GM23338 (cell line): ENCODE data around the gene UGGT2. TPM values are rescaled to one million over a fixed set of nuclear protein-coding genes. Genes with fewer than 3 reads are reported as not detected.
"Not testable (repeated sequence)": the region's sequence is repeated elsewhere in the genome, so short reads cannot be mapped to it uniquely, and the experiment has no call there.

Experiments
- ATAC-seq: fragments of 200-7000 bp; cut with Tn5 transposase; 3 replicates; pipeline ENCODE4 v1.9.1; 2020
- DNase-seq: peaks from one replicate; pipeline ENCODE4 v3.0.0-alpha.2; 2015; ENCODE audit warnings: low spot score
- H2AFZ ChIP-seq: fragments of 200-600 bp; sonication (generic); 2 replicates; pipeline ENCODE4 v1.8.0; 2016; ENCODE audit warnings: antibody characterized with exemption, mild to moderate bottlenecking, moderate library complexity
- H3F3A ChIP-seq: fragments of 200-600 bp; sonication (generic); replicated peaks from 2 replicates; pipeline ENCODE4 v1.8.0; 2017; ENCODE audit warnings: antibody characterized with exemption, mixed run types, low read depth
- H3K27ac ChIP-seq: fragments of 200-600 bp; sonication (generic); 2 replicates; pipeline ENCODE4 v1.6.1; 2016; ENCODE audit warnings: low read depth
- H3K27me3 ChIP-seq: fragments of 200-600 bp; sonication (generic); 2 replicates; pipeline ENCODE4 v1.8.0; 2016; ENCODE audit warnings: mild to moderate bottlenecking, mixed run types, moderate library complexity; ENCODE audit not compliant: insufficient read depth
- H3K36me3 ChIP-seq: fragments of 200-600 bp; sonication (generic); 2 replicates; pipeline ENCODE4 v1.8.0; 2016; ENCODE audit warnings: mild to moderate bottlenecking; ENCODE audit not compliant: insufficient read depth
- H3K4me1 ChIP-seq: fragments of 200-600 bp; sonication (generic); 2 replicates; pipeline ENCODE4 v1.8.0; 2016; ENCODE audit warnings: mild to moderate bottlenecking, moderate library complexity; ENCODE audit not compliant: insufficient read depth
- H3K4me2 ChIP-seq: fragments of 200-600 bp; sonication (generic); 2 replicates; pipeline ENCODE4 v1.7.1; 2017; ENCODE audit warnings: mixed run types
- H3K4me3 ChIP-seq: fragments of 200-600 bp; sonication (generic); 2 replicates; pipeline ENCODE4 v1.6.1; 2016; ENCODE audit warnings: mixed run types
- H3K79me2 ChIP-seq: fragments of 200-600 bp; sonication (generic); replicated peaks from 2 replicates; pipeline ENCODE4 v1.8.0; 2017; ENCODE audit warnings: mild to moderate bottlenecking; ENCODE audit not compliant: insufficient read depth
- H3K9me2 ChIP-seq: fragments of 200-600 bp; sonication (generic); 2 replicates; pipeline ENCODE4 v1.8.0; 2017; ENCODE audit not compliant: insufficient read depth
- H4K20me1 ChIP-seq: fragments of 200-600 bp; sonication (generic); replicated peaks from 2 replicates; pipeline ENCODE4 v1.8.0; 2017; ENCODE audit warnings: mild to moderate bottlenecking; ENCODE audit not compliant: insufficient read depth
- H3K27ac Mint-ChIP-seq: 2 replicates; pipeline ENCODE4 v1.8.0; 2020; ENCODE audit warnings: inconsistent platforms, mild to moderate bottlenecking, moderate library complexity, mixed read lengths
- H3K27me3 Mint-ChIP-seq: 3 replicates; pipeline ENCODE4 v1.8.0; 2022; ENCODE audit warnings: low read depth, mild to moderate bottlenecking, moderate library complexity, mixed read lengths, inconsistent platforms; ENCODE audit not compliant: insufficient read depth, poor library complexity
- H3K36me3 Mint-ChIP-seq: 3 replicates; pipeline ENCODE4 v1.8.0; 2021; ENCODE audit warnings: low read depth, mild to moderate bottlenecking, inconsistent platforms, moderate library complexity, mixed read lengths
- H3K4me1 Mint-ChIP-seq: 3 replicates; pipeline ENCODE4 v1.8.0; 2020; ENCODE audit warnings: mild to moderate bottlenecking, inconsistent platforms, mixed read lengths
- H3K4me3 Mint-ChIP-seq: 3 replicates; pipeline ENCODE4 v1.8.0; 2021; ENCODE audit warnings: moderate library complexity, mild to moderate bottlenecking, inconsistent platforms, mixed read lengths
- H3K9me3 Mint-ChIP-seq: 3 replicates; pipeline ENCODE4 v1.8.0; 2020; ENCODE audit warnings: moderate library complexity, mild to moderate bottlenecking, inconsistent platforms, mixed read lengths
- EZH2 ChIP-seq: fragments of 200-600 bp; sonication (generic); IDR thresholded peaks from one replicate; pipeline ENCODE4 v1.8.0; 2017; ENCODE audit warnings: antibody characterized with exemption, mild to moderate bottlenecking, low read depth; ENCODE audit not compliant: unreplicated experiment
- ZNF114 ChIP-seq: fragments of 250-450 bp; sonication (Bioruptor Pico); IDR thresholded peaks from 2 replicates; pipeline ENCODE4 v1.5.0; 2020; ENCODE audit warnings: mild to moderate bottlenecking, moderate library complexity
- ZNF331 ChIP-seq: fragments of 250-450 bp; sonication (Bioruptor Pico); IDR thresholded peaks from 2 replicates; pipeline ENCODE4 v1.5.0; 2020; ENCODE audit warnings: low read depth, mild to moderate bottlenecking, moderate library complexity
- polyA plus RNA-seq: library from polyadenylated mRNA; unstranded; fragments of >200 nt; fragmentation: Nextera tagmentation; extraction: Ambion mirVana; gene quantifications from 2 replicates; pipeline ENCODE4 v1.2.1, GENCODE V29; 2016
- total RNA-seq: library from RNA; depleted of rRNA; stranded (reverse); fragments of >200 nt; shearing (Covaris generic); gene quantifications from 2 replicates; pipeline ENCODE4 v1.2.3, GENCODE V29; 2014
- TF ChIP-seq, protein P1 (sequence below): fragments of 250-450 bp; sonication (Bioruptor Pico); IDR thresholded peaks from 2 replicates; pipeline ENCODE4 v1.5.0; 2020; ENCODE audit warnings: mild to moderate bottlenecking, moderate library complexity

Gene UGGT2
- total and polyA plus RNA-seq, 2 experiments from 2014 or later, result 44.0 to 60.5 TPM

DNA sequence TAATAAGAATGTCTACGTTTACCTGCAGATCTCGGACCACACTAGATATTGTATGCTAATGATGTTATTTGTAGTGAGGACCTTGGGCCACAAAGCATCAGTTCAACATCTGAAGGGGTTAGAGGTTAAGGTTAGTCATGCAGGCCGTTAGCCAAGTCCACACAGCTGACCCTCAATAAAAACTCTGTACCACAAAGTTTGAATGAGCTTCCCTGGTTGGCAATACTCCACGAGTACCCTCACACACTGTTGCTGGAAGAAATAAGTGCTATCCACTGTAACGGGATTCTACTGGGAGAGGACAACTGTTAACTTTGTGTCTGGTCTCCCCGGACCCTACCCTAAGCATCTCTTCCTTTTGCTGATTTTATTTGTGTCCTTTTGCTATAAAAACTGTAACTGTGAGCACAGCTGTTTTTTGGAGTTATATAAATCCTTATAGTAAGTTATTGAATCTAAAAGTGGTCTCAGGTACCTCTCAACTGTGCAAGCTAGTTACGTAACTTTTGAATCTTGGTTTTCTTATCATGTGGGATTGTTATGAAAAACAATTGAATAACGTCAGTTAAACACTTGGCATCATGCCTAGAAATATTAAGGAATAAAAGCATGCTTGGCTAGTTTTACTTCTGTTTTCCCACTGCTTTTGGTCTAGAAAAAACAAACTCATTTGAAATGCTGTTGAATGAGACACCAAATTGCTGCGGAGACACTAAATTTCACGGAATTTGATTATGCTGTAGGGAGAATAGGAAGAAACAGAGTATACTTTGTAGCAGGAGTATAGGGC is 194.7 kb downstream of the UGGT2 start (continued):
- TF ChIP-seq, protein P1, sequence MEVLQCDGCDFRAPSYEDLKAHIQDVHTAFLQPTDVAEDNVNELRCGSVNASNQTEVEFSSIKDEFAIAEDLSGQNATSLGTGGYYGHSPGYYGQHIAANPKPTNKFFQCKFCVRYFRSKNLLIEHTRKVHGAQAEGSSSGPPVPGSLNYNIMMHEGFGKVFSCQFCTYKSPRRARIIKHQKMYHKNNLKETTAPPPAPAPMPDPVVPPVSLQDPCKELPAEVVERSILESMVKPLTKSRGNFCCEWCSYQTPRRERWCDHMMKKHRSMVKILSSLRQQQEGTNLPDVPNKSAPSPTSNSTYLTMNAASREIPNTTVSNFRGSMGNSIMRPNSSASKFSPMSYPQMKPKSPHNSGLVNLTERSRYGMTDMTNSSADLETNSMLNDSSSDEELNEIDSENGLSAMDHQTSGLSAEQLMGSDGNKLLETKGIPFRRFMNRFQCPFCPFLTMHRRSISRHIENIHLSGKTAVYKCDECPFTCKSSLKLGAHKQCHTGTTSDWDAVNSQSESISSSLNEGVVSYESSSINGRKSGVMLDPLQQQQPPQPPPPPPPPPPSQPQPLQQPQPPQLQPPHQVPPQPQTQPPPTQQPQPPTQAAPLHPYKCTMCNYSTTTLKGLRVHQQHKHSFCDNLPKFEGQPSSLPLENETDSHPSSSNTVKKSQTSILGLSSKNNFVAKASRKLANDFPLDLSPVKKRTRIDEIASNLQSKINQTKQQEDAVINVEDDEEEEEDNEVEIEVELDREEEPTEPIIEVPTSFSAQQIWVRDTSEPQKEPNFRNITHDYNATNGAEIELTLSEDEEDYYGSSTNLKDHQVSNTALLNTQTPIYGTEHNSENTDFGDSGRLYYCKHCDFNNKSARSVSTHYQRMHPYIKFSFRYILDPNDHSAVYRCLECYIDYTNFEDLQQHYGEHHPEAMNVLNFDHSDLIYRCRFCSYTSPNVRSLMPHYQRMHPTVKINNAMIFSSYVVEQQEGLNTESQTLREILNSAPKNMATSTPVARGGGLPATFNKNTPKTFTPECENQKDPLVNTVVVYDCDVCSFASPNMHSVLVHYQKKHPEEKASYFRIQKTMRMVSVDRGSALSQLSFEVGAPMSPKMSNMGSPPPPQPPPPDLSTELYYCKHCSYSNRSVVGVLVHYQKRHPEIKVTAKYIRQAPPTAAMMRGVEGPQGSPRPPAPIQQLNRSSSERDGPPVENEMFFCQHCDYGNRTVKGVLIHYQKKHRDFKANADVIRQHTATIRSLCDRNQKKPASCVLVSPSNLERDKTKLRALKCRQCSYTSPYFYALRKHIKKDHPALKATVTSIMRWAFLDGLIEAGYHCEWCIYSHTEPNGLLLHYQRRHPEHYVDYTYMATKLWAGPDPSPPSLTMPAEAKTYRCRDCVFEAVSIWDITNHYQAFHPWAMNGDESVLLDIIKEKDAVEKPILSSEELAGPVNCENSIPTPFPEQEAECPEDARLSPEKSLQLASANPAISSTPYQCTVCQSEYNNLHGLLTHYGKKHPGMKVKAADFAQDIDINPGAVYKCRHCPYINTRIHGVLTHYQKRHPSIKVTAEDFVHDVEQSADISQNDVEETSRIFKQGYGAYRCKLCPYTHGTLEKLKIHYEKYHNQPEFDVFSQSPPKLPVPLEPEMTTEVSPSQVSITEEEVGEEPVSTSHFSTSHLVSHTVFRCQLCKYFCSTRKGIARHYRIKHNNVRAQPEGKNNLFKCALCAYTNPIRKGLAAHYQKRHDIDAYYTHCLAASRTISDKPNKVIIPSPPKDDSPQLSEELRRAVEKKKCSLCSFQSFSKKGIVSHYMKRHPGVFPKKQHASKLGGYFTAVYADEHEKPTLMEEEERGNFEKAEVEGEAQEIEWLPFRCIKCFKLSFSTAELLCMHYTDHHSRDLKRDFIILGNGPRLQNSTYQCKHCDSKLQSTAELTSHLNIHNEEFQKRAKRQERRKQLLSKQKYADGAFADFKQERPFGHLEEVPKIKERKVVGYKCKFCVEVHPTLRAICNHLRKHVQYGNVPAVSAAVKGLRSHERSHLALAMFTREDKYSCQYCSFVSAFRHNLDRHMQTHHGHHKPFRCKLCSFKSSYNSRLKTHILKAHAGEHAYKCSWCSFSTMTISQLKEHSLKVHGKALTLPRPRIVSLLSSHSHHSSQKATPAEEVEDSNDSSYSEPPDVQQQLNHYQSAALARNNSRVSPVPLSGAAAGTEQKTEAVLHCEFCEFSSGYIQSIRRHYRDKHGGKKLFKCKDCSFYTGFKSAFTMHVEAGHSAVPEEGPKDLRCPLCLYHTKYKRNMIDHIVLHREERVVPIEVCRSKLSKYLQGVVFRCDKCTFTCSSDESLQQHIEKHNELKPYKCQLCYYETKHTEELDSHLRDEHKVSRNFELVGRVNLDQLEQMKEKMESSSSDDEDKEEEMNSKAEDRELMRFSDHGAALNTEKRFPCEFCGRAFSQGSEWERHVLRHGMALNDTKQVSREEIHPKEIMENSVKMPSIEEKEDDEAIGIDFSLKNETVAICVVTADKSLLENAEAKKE, result no peak
- TF ChIP-seq ZNF114 (CRISPR knock-in tag) (no peak), EZH2 (no peak), ZNF331 (CRISPR knock-in tag) (no peak)

DNA sequence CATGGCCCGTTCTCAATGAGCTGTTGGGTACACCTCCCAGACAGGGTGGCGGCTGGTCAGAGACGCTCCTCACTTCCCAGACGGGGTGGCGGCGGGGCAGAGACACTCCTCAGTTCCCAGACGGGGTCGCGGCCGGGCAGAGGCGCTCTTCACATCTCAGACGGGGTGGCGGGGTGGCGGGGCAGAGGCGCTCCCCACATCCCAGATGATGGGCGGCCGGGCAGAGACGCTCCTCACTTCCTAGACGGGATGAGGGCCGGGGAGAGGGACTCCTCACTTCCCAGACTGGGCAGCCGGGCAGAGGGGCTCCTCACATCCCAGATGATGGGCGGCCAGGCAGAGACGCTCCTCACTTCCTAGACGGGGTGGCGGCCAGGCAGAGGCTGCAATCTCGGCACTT is 207.5 kb downstream of the UGGT2 start:
- H3F3A ChIP-seq, H3K27ac ChIP-seq, H3K4me1 ChIP-seq, H3K4me3 ChIP-seq, H3K79me2 ChIP-seq, ATAC-seq, H3K27ac Mint-ChIP-seq, H3K4me1 Mint-ChIP-seq, H3K4me3 Mint-ChIP-seq, H4K20me1 ChIP-seq, H3K27me3 Mint-ChIP-seq, H3K4me2 ChIP-seq, H3K27me3 ChIP-seq, H3K9me2 ChIP-seq, DNase-seq, H2AFZ ChIP-seq, H3K36me3 ChIP-seq: not testable (repeated sequence)
- Mint-ChIP-seq H3K9me3 (peaks cover 49% of the 10 kb centered on the region), H3K36me3 (peaks cover 58% of the 10 kb centered on the region)
